ENCODE results near the gene DUSP6. TPM values are rescaled to one million over a fixed set of nuclear protein-coding genes. Genes with fewer than 3 reads are reported as not detected.

Gene DUSP6
- total and polyA plus RNA-seq, 4 donors, result 19.8 to 96.8 (median 64.0) TPM

GRCh38 chr12:89309815-89310214, 42.5 kb downstream of the DUSP6 start:
- Histone ChIP-seq H3K27ac (ENCODE audit: low read depth in 1 of 2, low read length in 2 of 2) (peak overlapping the region; percentile 57 to 78), H3K36me3 (ENCODE audit: control insufficient read depth in 1 of 2, insufficient read depth in 2 of 2, low read length in 1 of 2) (no peaks in the 10 kb centered on the region), H3K27me3 (ENCODE audit: control insufficient read depth in 1 of 2, insufficient read depth in 2 of 2, low read length in 1 of 2) (no peaks in the 10 kb centered on the region), H3K9me3 (ENCODE audit: control insufficient read depth, low read length) (no peaks in the 10 kb centered on the region), H3K4me1 (ENCODE audit: control insufficient read depth in 1 of 2, insufficient read depth in 2 of 2, low read length in 2 of 2) (peaks cover 2 to 3% of the 10 kb centered on the region in 2 donors), H3K4me3 (ENCODE audit: low read length in 2 of 2) (no peak overlapping the region)
- 29 to 31% methylated on average over 4 of the region's 4 CpGs for WGBS, 2 donors
- DNase-seq (no peak), ATAC-seq (ENCODE audit: low FRiP score) (no peak)
- intact Hi-C loops (cut with DNase I), result loop anchor here in 1 of 2 donors (5.0 kb wide), 1 partner anchor 42 kb away; the partner anchor contains the start of gene DUSP6

GRCh38 chr12:89309440-89309802, 42.9 kb downstream of the DUSP6 start:
- intact Hi-C loops (cut with DNase I), result loop anchor here in 1 of 2 donors (5.0 kb wide), 1 partner anchor 43 kb away; the partner anchor contains the start of gene DUSP6
- no peaks in the 10 kb centered on the region for H3K36me3 ChIP-seq (ENCODE audit: control insufficient read depth in 1 of 2, insufficient read depth in 2 of 2, low read length in 1 of 2)
- ATAC-seq (ENCODE audit: low FRiP score) (no peak), DNase-seq (no peak)
- H3K9me3 ChIP-seq (ENCODE audit: control insufficient read depth, low read length), result no peaks in the 10 kb centered on the region
- no peak overlapping the region for H3K4me3 ChIP-seq (ENCODE audit: low read length in 2 of 2)
- no peaks in the 10 kb centered on the region for H3K27me3 ChIP-seq (ENCODE audit: control insufficient read depth in 1 of 2, insufficient read depth in 2 of 2, low read length in 1 of 2)
- WGBS, 2 donors, result 68 to 75% methylated on average over 3 of the region's 3 CpGs
- peak overlapping the region in 1 of 2 donors; percentile 78 for H3K27ac ChIP-seq (ENCODE audit: low read depth in 1 of 2, low read length in 2 of 2)
- H3K4me1 ChIP-seq (ENCODE audit: control insufficient read depth in 1 of 2, insufficient read depth in 2 of 2, low read length in 2 of 2), result peaks cover 2 to 3% of the 10 kb centered on the region in 2 donors

- no peak for ATAC-seq (ENCODE audit: low FRiP score)
- Histone ChIP-seq H3K27ac (ENCODE audit: low read depth in 1 of 2, low read length in 2 of 2) (no peak overlapping the region), H3K27me3 (ENCODE audit: control insufficient read depth in 1 of 2, insufficient read depth in 2 of 2, low read length in 1 of 2) (no peaks in the 10 kb centered on the region), H3K4me1 (ENCODE audit: control insufficient read depth in 1 of 2, insufficient read depth in 2 of 2, low read length in 2 of 2) (peaks cover 2 to 3% of the 10 kb centered on the region in 2 donors), H3K9me3 (ENCODE audit: control insufficient read depth, low read length) (no peaks in the 10 kb centered on the region), H3K4me3 (ENCODE audit: low read length in 2 of 2) (no peak overlapping the region), H3K36me3 (ENCODE audit: control insufficient read depth in 1 of 2, insufficient read depth in 2 of 2, low read length in 1 of 2) (no peaks in the 10 kb centered on the region)
- 95 to 97% methylated on average over 9 of the region's 9 CpGs for WGBS, 2 donors
- DNase-seq, result no peak
- intact Hi-C loops (cut with DNase I), result loop anchor here in 1 of 2 donors (5.0 kb wide), 1 partner anchor 45 kb away; the partner anchor contains the start of gene DUSP6
These were observed 44.6 kb downstream of the DUSP6 start for GRCh38 chr12:89307474-89308253.

GRCh38 chr12:89306827-89307473, 45.4 kb downstream of the DUSP6 start:
- H3K27me3 ChIP-seq (ENCODE audit: control insufficient read depth in 1 of 2, insufficient read depth in 2 of 2, low read length in 1 of 2), result no peaks in the 10 kb centered on the region
- intact Hi-C loops (cut with DNase I), result loop anchor here in 1 of 2 donors (5.0 kb wide), 1 partner anchor 45 kb away; the partner anchor contains the start of gene DUSP6

DNA sequence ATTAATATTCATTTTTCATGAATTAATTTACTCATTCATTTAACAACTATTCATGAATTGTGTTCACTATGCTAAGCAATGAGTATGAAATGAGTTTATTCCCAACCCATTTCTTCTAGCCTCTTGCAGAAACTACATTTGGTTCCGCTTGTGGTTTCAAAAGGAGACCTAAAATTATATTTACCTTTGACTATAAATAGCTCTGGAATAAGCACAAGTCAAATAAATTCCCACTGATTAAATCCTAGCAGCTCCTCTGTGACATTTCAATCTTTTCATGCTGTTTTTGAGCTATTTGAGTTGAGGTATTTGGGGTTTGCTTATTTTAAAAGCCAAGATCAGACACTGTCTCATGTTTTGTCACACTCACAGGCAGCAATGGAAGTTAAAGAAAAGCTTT, 46.9 kb downstream of the DUSP6 start:
- 3 to 12% methylated on average over 1 of the region's 1 CpG for WGBS, 2 donors
- Histone ChIP-seq H3K4me1 (ENCODE audit: control insufficient read depth in 1 of 2, insufficient read depth in 2 of 2, low read length in 2 of 2) (peaks cover 2 to 3% of the 10 kb centered on the region in 2 donors), H3K27ac (ENCODE audit: low read depth in 1 of 2, low read length in 2 of 2) (no peak overlapping the region), H3K4me3 (ENCODE audit: low read length in 2 of 2) (no peak overlapping the region), H3K9me3 (ENCODE audit: control insufficient read depth, low read length) (no peaks in the 10 kb centered on the region), H3K36me3 (ENCODE audit: control insufficient read depth in 1 of 2, insufficient read depth in 2 of 2, low read length in 1 of 2) (no peaks in the 10 kb centered on the region), H3K27me3 (ENCODE audit: control insufficient read depth in 1 of 2, insufficient read depth in 2 of 2, low read length in 1 of 2) (no peaks in the 10 kb centered on the region)
- DNase-seq, result no peak
- intact Hi-C loops (cut with DNase I), result loop anchor here in 1 of 2 donors (5.0 kb wide), 1 partner anchor 47 kb away; the partner anchor contains the start of gene DUSP6
- no peak for ATAC-seq (ENCODE audit: low FRiP score)

More at GRCh38 chr12:89306827-89307473, 45.4 kb downstream of the DUSP6 start:
- no peaks in the 10 kb centered on the region for H3K36me3 ChIP-seq (ENCODE audit: control insufficient read depth in 1 of 2, insufficient read depth in 2 of 2, low read length in 1 of 2)
- ATAC-seq (ENCODE audit: low FRiP score), result no peak
- DNase-seq, result no peak
- peaks cover 2 to 3% of the 10 kb centered on the region in 2 donors for H3K4me1 ChIP-seq (ENCODE audit: control insufficient read depth in 1 of 2, insufficient read depth in 2 of 2, low read length in 2 of 2)
- 89 to 90% methylated on average over 5 of the region's 5 CpGs for WGBS, 2 donors
- no peak overlapping the region for H3K27ac ChIP-seq (ENCODE audit: low read depth in 1 of 2, low read length in 2 of 2)
- no peak overlapping the region for H3K4me3 ChIP-seq (ENCODE audit: low read length in 2 of 2)
- H3K9me3 ChIP-seq (ENCODE audit: control insufficient read depth, low read length), result no peaks in the 10 kb centered on the region

DNA sequence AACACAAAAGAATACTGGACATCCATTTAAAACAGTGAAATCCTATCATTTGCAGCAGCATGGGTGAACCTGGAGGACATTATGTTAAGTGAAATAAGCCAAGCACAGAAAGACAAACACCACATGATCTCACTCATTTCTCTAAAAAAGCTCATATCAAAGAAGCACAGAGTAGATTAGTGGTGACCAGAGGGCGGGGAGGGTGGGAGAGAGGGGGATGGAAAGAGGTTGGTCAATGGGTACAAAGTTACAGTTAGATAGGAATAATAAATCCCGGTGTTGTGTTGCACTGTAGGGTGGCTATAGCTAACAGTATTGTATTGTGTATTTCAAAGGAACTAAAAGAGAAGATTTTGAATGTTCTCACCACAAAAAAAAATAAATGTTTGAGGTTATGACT, 52.4 kb downstream of the DUSP6 start:
- intact Hi-C loops (cut with DNase I), result no loop called here
- Histone ChIP-seq H3K27ac (ENCODE audit: low read depth in 1 of 2, low read length in 2 of 2) (no peak overlapping the region), H3K4me1 (ENCODE audit: control insufficient read depth in 1 of 2, insufficient read depth in 2 of 2, low read length in 2 of 2) (no peaks in the 10 kb centered on the region), H3K36me3 (ENCODE audit: control insufficient read depth in 1 of 2, insufficient read depth in 2 of 2, low read length in 1 of 2) (no peaks in the 10 kb centered on the region), H3K9me3 (ENCODE audit: control insufficient read depth, low read length) (no peaks in the 10 kb centered on the region), H3K4me3 (ENCODE audit: low read length in 2 of 2) (no peak overlapping the region), H3K27me3 (ENCODE audit: control insufficient read depth in 1 of 2, insufficient read depth in 2 of 2, low read length in 1 of 2) (no peaks in the 10 kb centered on the region)
- ATAC-seq (ENCODE audit: low FRiP score) (no peak), DNase-seq (no peak)
- 38 to 66% methylated on average over 2 of the region's 2 CpGs for WGBS, 2 donors

GRCh38 chr12:89299417-89299816, 52.9 kb downstream of the DUSP6 start:
- no peak for ATAC-seq (ENCODE audit: low FRiP score)
- Histone ChIP-seq H3K27ac (ENCODE audit: low read depth in 1 of 2, low read length in 2 of 2) (no peak overlapping the region), H3K36me3 (ENCODE audit: control insufficient read depth in 1 of 2, insufficient read depth in 2 of 2, low read length in 1 of 2) (no peaks in the 10 kb centered on the region), H3K27me3 (ENCODE audit: control insufficient read depth in 1 of 2, insufficient read depth in 2 of 2, low read length in 1 of 2) (no peaks in the 10 kb centered on the region), H3K4me1 (ENCODE audit: control insufficient read depth in 1 of 2, insufficient read depth in 2 of 2, low read length in 2 of 2) (no peaks in the 10 kb centered on the region), H3K9me3 (ENCODE audit: control insufficient read depth, low read length) (no peaks in the 10 kb centered on the region), H3K4me3 (ENCODE audit: low read length in 2 of 2) (no peak overlapping the region)
- DNase-seq, result no peak
- intact Hi-C loops (cut with DNase I), result no loop called here
